Smooth muscle cell (in vitro differentiated cells): ENCODE results near the gene PSD4. TPM values are rescaled to one million over a fixed set of nuclear protein-coding genes. Genes with fewer than 3 reads are reported as not detected.
A peak's percentile ranks its signal among the peaks of the same experiment; 100 is the strongest.

Experiments used
- DNase-seq: peaks from one replicate; lab custom pipeline; 2025; ENCODE audit not compliant: unreplicated experiment; lab: John Stamatoyannopoulos, UW
- H2AFZ ChIP-seq: fragments of 200-600 bp; sonication (generic); 2 replicates; pipeline ENCODE4 v1.6.0; 2016; ENCODE audit warnings: antibody characterized with exemption, low read depth, mild to moderate bottlenecking
- H3F3A ChIP-seq: fragments of 200-600 bp; sonication (generic); 2 replicates; pipeline ENCODE4 v1.6.0; 2017; ENCODE audit warnings: antibody characterized with exemption, low read depth
- H3K27ac ChIP-seq: fragments of 200-600 bp; sonication (generic); 2 replicates; pipeline ENCODE4 v1.5.1; 2016; ENCODE audit warnings: low read depth, mild to moderate bottlenecking
- H3K27me3 ChIP-seq: fragments of 200-600 bp; sonication (generic); 2 replicates; pipeline ENCODE4 v1.6.1; 2016; ENCODE audit warnings: low read depth, mild to moderate bottlenecking
- H3K36me3 ChIP-seq: fragments of 200-600 bp; sonication (generic); 2 replicates; pipeline ENCODE4 v1.5.1; 2016; ENCODE audit warnings: low read depth
- H3K4me1 ChIP-seq: fragments of 200-600 bp; sonication (generic); 2 replicates; pipeline ENCODE4 v1.5.1; 2016; ENCODE audit warnings: low read depth
- H3K4me2 ChIP-seq: fragments of 200-600 bp; sonication (generic); 2 replicates; pipeline ENCODE4 v1.6.0; 2016; ENCODE audit warnings: mild to moderate bottlenecking
- H3K4me3 ChIP-seq: fragments of 200-600 bp; sonication (generic); 2 replicates; pipeline ENCODE4 v1.5.1; 2016; ENCODE audit warnings: mild to moderate bottlenecking
- H3K79me2 ChIP-seq: fragments of 200-600 bp; sonication (generic); 2 replicates; pipeline ENCODE4 v1.6.0; 2016; ENCODE audit warnings: low read depth, mild to moderate bottlenecking
- H3K9ac ChIP-seq: fragments of 200-600 bp; sonication (generic); 2 replicates; pipeline ENCODE4 v1.6.0; 2016; ENCODE audit warnings: low read depth
- H3K9me3 ChIP-seq: fragments of 200-600 bp; sonication (generic); replicated peaks from 2 replicates; pipeline ENCODE4 v1.5.1; 2016; ENCODE audit warnings: low read depth
- H4K20me1 ChIP-seq: fragments of 200-600 bp; sonication (generic); 2 replicates; pipeline ENCODE4 v1.6.0; 2016; ENCODE audit warnings: low read depth
- CTCF ChIP-seq: fragments of 200-600 bp; sonication (generic); IDR thresholded peaks from 2 replicates; pipeline ENCODE4 v1.5.1; 2017; ENCODE audit warnings: borderline replicate concordance, mild to moderate bottlenecking, antibody characterized with exemption; ENCODE audit not compliant: insufficient read depth, poor library complexity, severe bottlenecking
- WGBS: methylation state at CpG from one replicate; pipeline ENCODE4 v1.1.7; 2016; ENCODE audit warnings: low lambda C conversion rate; 5-methylcytosine and 5-hydroxymethylcytosine counted together
- polyA plus RNA-seq: library from polyadenylated mRNA; unstranded; fragments of >200 nt; fragmentation: Nextera tagmentation; extraction: Ambion mirVana; gene quantifications from 2 replicates; pipeline ENCODE4 v1.2.1, GENCODE V29; 2016
- total RNA-seq: library from RNA; depleted of rRNA; stranded (reverse); fragments of >200 nt; gene quantifications from 2 replicates; pipeline ENCODE4 v1.2.3, GENCODE V29; 2014

Gene PSD4
- total and polyA plus RNA-seq, 2 experiments from 2014 or later, result 7.3 to 7.8 TPM

GRCh38 chr2:113197347-113198047 lies 23.7 kb downstream of the PSD4 start:
- Histone ChIP-seq H3K4me3 (no peak overlapping the region), H3K4me2 (no peak overlapping the region), H3K9me3 (no peaks in the 10 kb centered on the region), H3F3A (no peaks in the 10 kb centered on the region), H3K27ac (no peak overlapping the region), H3K27me3 (no peaks in the 10 kb centered on the region), H3K9ac (no peak overlapping the region), H2AFZ (no peak overlapping the region), H3K79me2 (no peaks in the 10 kb centered on the region), H4K20me1 (no peaks in the 10 kb centered on the region), H3K4me1 (peaks cover 4% of the 10 kb centered on the region), H3K36me3 (no peaks in the 10 kb centered on the region)
- DNase-seq, result no peak
- 91% methylated on average over 17 of the region's 17 CpGs for WGBS
- no peak for TF ChIP-seq CTCF

DNA sequence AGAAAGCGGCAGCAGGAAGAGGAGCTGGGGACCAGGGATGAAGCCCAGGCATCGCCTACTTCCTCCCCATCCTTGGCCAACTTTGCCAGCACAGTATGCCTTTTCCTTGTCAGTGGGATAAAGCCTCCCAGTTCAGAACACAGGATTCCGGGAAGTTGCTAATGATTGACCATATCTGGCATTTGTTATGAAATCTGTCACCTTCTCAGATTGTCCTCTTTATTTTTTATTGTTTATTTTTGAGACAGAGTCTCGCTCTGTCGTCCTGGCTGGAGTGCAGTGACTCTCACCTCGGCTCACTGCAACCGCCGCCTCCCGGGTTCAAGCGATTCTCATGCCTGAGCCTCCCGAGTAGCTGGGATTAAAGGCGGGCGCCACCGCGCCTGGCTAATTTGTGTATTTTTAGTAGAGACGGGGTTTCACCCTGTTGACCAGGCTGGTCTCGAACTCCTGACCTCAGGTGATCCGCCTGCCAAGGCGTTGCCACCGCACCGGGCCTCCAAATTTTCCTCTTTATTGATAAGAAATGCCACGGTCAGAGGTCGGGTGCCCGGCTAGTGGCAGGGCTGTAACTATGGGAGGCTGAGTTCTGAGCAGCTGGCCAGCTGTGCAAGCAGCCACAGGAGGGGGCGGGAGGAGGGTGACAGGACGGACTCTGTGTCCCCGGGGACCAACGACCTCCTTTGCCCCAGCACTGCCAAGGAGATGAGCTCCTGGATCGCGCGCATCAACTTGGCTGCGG lies 24.4 kb downstream of the PSD4 start:
- no peak overlapping the region for H3K9ac ChIP-seq
- no peaks in the 10 kb centered on the region for H3K36me3 ChIP-seq
- H3K9me3 ChIP-seq, result no peaks in the 10 kb centered on the region
- DNase-seq, result no peak
- 60% methylated on average over 32 of the region's 32 CpGs for WGBS
- H4K20me1 ChIP-seq, result no peaks in the 10 kb centered on the region
- no peak overlapping the region for H3K27ac ChIP-seq
- TF ChIP-seq CTCF, result no peak
- H3K79me2 ChIP-seq, result no peaks in the 10 kb centered on the region
- no peaks in the 10 kb centered on the region for H3K27me3 ChIP-seq
- H2AFZ ChIP-seq, result peak overlapping the region; percentile 90
- H3K4me2 ChIP-seq, result peak overlapping the region; percentile 87
- H3K4me3 ChIP-seq, result peak overlapping the region; percentile 73
- H3K4me1 ChIP-seq, result peaks cover 7% of the 10 kb centered on the region
- no peaks in the 10 kb centered on the region for H3F3A ChIP-seq

DNA sequence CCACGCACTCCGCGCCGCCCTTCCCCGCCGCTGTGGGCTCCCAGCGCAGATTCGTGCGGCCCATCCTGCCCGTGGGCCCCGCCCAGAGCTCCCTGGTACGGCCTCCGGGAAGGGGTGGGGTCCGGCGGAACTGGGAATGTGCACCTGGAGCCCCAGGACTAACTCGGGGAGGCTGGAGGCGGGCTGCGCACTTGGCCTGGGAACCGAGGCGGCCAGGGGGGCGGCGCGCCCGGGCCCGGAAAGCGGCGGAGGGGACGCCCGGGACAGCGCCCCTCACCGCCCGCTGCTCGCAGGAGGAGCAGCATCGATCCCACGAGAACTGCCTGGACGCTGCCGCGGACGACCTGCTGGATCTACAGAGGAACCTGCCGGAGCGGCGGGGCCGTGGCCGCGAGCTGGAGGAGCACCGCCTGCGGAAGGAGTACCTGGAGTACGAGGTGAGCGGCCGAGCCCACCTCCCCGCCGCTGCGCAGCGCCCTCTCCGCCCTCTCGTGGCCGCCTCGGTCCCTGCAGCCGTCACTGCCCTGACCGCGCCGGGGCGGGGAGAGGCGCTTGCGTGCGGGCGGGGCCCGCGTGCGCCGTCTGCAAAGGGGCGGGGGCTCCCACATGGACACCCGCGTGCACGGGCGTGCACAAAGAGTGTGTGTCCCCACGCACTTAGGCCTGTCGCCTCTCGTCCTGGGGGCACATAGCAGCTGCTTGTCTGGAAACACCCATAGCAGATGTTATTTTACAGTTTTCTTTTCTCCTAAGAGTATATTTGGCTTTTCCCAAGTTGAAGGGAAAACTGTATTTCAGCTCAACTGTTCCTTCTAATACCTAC lies 25.2 kb downstream of the PSD4 start:
- peak; percentile 88 for TF ChIP-seq CTCF
- H2AFZ ChIP-seq, result peak overlapping the region; percentile 90
- no peak overlapping the region for H3K27ac ChIP-seq
- H3K4me2 ChIP-seq, result peak overlapping the region; percentile 87
- H3K4me3 ChIP-seq, result peak overlapping the region; percentile 73
- no peaks in the 10 kb centered on the region for H3K27me3 ChIP-seq
- H4K20me1 ChIP-seq, result no peaks in the 10 kb centered on the region
- no peaks in the 10 kb centered on the region for H3K79me2 ChIP-seq
- no peaks in the 10 kb centered on the region for H3K9me3 ChIP-seq
- peak; percentile 54 for DNase-seq
- H3K4me1 ChIP-seq, result peaks cover 7% of the 10 kb centered on the region
- H3F3A ChIP-seq, result no peaks in the 10 kb centered on the region
- H3K36me3 ChIP-seq, result no peaks in the 10 kb centered on the region
- 1% methylated on average over 46 of the region's 79 CpGs for WGBS
- H3K9ac ChIP-seq, result peak overlapping the region; percentile 25
